HUES6 (cell line): ENCODE results near the gene SLC30A2.

ENCODE experiments used
- H3K27ac ChIP-seq: 2 replicates; pipeline ENCODE4 v1.7.0; 2013; ENCODE audit warnings: low read depth, mild to moderate bottlenecking, low read length, inconsistent platforms
- H3K27me3 ChIP-seq: 2 replicates; pipeline ENCODE4 v1.6.1; 2013; ENCODE audit warnings: low read length; ENCODE audit not compliant: control insufficient read depth, insufficient read depth
- H3K36me3 ChIP-seq: 2 replicates; pipeline ENCODE4 v1.6.1; 2013; ENCODE audit warnings: low read length; ENCODE audit not compliant: control insufficient read depth, insufficient read depth
- H3K4me1 ChIP-seq: 2 replicates; pipeline ENCODE4 v1.6.1; 2013; ENCODE audit warnings: low read length; ENCODE audit not compliant: control insufficient read depth, insufficient read depth
- H3K4me3 ChIP-seq: 2 replicates; pipeline ENCODE4 v1.5.1; 2013; ENCODE audit warnings: low read depth, low read length
- H3K9ac ChIP-seq: one replicate; pipeline ENCODE4 v1.6.1; 2013; ENCODE audit warnings: mild to moderate bottlenecking, low read length
- H3K9me3 ChIP-seq: 2 replicates; pipeline ENCODE4 v1.6.1; 2013; ENCODE audit warnings: low read depth, low read length; ENCODE audit not compliant: control insufficient read depth, insufficient read depth

SLC30A2 gene

GRCh38 chr1:26053718-26054560 is 8.0 kb upstream of the SLC30A2 start:
- Histone ChIP-seq H3K36me3 (no peaks in the 10 kb centered on the region), H3K9ac (no peak overlapping the region), H3K4me3 (no peak overlapping the region), H3K27me3 (peaks cover 45% of the 10 kb centered on the region), H3K4me1 (0 out of 2 replicates have a peak, but pooled peaks cover 4% of the 10 kb centered on the region), H3K27ac (no peak overlapping the region), H3K9me3 (no peaks in the 10 kb centered on the region)

- Histone ChIP-seq H3K4me3 (no peak overlapping the region), H3K36me3 (no peaks in the 10 kb centered on the region), H3K9ac (no peak overlapping the region), H3K4me1 (peaks cover 10% of the 10 kb centered on the region), H3K27me3 (peaks cover 64% of the 10 kb centered on the region), H3K9me3 (no peaks in the 10 kb centered on the region), H3K27ac (no peak overlapping the region)
Measured at GRCh38 chr1:26050248-26050640, 4.3 kb upstream of the SLC30A2 start.

GRCh38 chr1:26049531-26050247 is 3.8 kb upstream of the SLC30A2 start:
- H3K27me3 ChIP-seq: peaks cover 70% of the 10 kb centered on the region
- no peak overlapping the region for H3K27ac ChIP-seq
- H3K4me3 ChIP-seq: no peak overlapping the region
- no peaks in the 10 kb centered on the region for H3K36me3 ChIP-seq
- no peaks in the 10 kb centered on the region for H3K9me3 ChIP-seq
- H3K4me1 ChIP-seq: peaks cover 10% of the 10 kb centered on the region
- H3K9ac ChIP-seq: no peak overlapping the region

GRCh38 chr1:26047278-26047874 is 1.5 kb upstream of the SLC30A2 start:
- Histone ChIP-seq H3K4me3 (no peak overlapping the region), H3K36me3 (no peaks in the 10 kb centered on the region), H3K9me3 (no peaks in the 10 kb centered on the region), H3K9ac (no peak overlapping the region), H3K27ac (no peak overlapping the region), H3K4me1 (peaks cover 6% of the 10 kb centered on the region), H3K27me3 (peaks cover 88% of the 10 kb centered on the region)

- no peaks in the 10 kb centered on the region for H3K36me3 ChIP-seq
Measured at GRCh38 chr1:26046246-26047095, 553 bp upstream of the SLC30A2 start.

GRCh38 chr1:26044971-26045721 is 772 bp downstream of the SLC30A2 start:
- peaks cover 91% of the 10 kb centered on the region for H3K27me3 ChIP-seq
- peak overlapping the region; percentile 50 for H3K4me3 ChIP-seq
- H3K4me1 ChIP-seq: peaks cover 6% of the 10 kb centered on the region
- no peak overlapping the region for H3K27ac ChIP-seq
- H3K9me3 ChIP-seq: no peaks in the 10 kb centered on the region
- H3K9ac ChIP-seq: no peak overlapping the region
- H3K36me3 ChIP-seq: no peaks in the 10 kb centered on the region

More at GRCh38 chr1:26046246-26047095, 553 bp upstream of the SLC30A2 start:
- H3K9me3 ChIP-seq: no peaks in the 10 kb centered on the region
- H3K27me3 ChIP-seq: peaks cover 97% of the 10 kb centered on the region
- peak overlapping the region; percentile 50 for H3K4me3 ChIP-seq
- H3K27ac ChIP-seq: no peak overlapping the region
- H3K9ac ChIP-seq: no peak overlapping the region
- peaks cover 6% of the 10 kb centered on the region for H3K4me1 ChIP-seq

- H3K4me1 ChIP-seq: peaks cover 6% of the 10 kb centered on the region
- peaks cover 88% of the 10 kb centered on the region for H3K27me3 ChIP-seq
- no peaks in the 10 kb centered on the region for H3K9me3 ChIP-seq
- H3K36me3 ChIP-seq: no peaks in the 10 kb centered on the region
- no peak overlapping the region for H3K9ac ChIP-seq
- H3K27ac ChIP-seq: no peak overlapping the region
- no peak overlapping the region for H3K4me3 ChIP-seq
Measured at GRCh38 chr1:26044414-26044813, 1.5 kb downstream of the SLC30A2 start.

- Histone ChIP-seq H3K4me3 (no peak overlapping the region), H3K27ac (no peak overlapping the region), H3K9me3 (no peaks in the 10 kb centered on the region), H3K27me3 (peaks cover 88% of the 10 kb centered on the region), H3K36me3 (no peaks in the 10 kb centered on the region), H3K4me1 (peaks cover 6% of the 10 kb centered on the region), H3K9ac (no peak overlapping the region)
Measured at GRCh38 chr1:26043765-26044164, 2.2 kb downstream of the SLC30A2 start.

- Histone ChIP-seq H3K36me3 (no peaks in the 10 kb centered on the region), H3K27ac (no peak overlapping the region), H3K4me1 (peaks cover 6% of the 10 kb centered on the region), H3K9ac (no peak overlapping the region), H3K9me3 (no peaks in the 10 kb centered on the region), H3K4me3 (no peak overlapping the region), H3K27me3 (peaks cover 84% of the 10 kb centered on the region)
Measured at GRCh38 chr1:26041978-26042377, 3.9 kb downstream of the SLC30A2 start.

GRCh38 chr1:26041401-26041800 is 4.5 kb downstream of the SLC30A2 start:
- Histone ChIP-seq H3K4me1 (peaks cover 2% of the 10 kb centered on the region), H3K27ac (no peak overlapping the region), H3K4me3 (no peak overlapping the region), H3K36me3 (no peaks in the 10 kb centered on the region), H3K9me3 (no peaks in the 10 kb centered on the region), H3K9ac (no peak overlapping the region), H3K27me3 (peaks cover 84% of the 10 kb centered on the region)
